ENCODE results near the gene IRF5.

The IRF5 gene

DNA sequence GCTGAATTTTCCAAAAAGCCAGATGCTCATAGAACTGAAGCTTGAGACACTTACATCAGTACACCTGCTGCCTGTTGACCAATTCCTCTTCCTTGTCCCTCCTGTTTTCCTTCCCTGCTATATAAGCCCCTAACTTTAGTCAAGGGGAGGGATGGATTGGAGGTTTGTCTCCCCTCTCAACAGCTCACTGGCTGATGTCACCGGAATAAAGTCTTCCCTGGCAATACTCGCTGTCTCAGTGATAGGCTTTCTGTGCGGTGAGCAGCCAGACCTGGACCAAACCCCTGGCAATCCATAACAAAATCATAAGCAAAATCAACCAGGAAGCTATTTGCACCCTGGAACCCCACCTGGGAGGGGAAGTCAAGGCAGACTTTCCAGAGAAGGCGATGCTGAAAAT, 929 bp upstream of the IRF5 start:
- no peak overlapping the region for H2AFZ ChIP-seq (ENCODE audit: low read depth, low read length, severe bottlenecking)
- H3K9me3 ChIP-seq (ENCODE audit: insufficient read depth, low read length), result no peaks in the 10 kb centered on the region
- H3K9me2 ChIP-seq (replicated peaks; ENCODE audit: insufficient read depth, low read length), result no peaks in the 10 kb centered on the region
- no peak overlapping the region for H3K27ac ChIP-seq (ENCODE audit: low read depth, low read length)
- H3K79me2 ChIP-seq (ENCODE audit: insufficient read depth, low read length), result no peaks in the 10 kb centered on the region
- no peaks in the 10 kb centered on the region for H3K27me3 ChIP-seq (ENCODE audit: low read length)
- TF ChIP-seq EZH2phosphoT487 (conservative IDR thresholded peaks at IDR 0.05; ENCODE audit: low read length), result no peak
- TF ChIP-seq, protein P1, sequence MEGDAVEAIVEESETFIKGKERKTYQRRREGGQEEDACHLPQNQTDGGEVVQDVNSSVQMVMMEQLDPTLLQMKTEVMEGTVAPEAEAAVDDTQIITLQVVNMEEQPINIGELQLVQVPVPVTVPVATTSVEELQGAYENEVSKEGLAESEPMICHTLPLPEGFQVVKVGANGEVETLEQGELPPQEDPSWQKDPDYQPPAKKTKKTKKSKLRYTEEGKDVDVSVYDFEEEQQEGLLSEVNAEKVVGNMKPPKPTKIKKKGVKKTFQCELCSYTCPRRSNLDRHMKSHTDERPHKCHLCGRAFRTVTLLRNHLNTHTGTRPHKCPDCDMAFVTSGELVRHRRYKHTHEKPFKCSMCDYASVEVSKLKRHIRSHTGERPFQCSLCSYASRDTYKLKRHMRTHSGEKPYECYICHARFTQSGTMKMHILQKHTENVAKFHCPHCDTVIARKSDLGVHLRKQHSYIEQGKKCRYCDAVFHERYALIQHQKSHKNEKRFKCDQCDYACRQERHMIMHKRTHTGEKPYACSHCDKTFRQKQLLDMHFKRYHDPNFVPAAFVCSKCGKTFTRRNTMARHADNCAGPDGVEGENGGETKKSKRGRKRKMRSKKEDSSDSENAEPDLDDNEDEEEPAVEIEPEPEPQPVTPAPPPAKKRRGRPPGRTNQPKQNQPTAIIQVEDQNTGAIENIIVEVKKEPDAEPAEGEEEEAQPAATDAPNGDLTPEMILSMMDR (IDR thresholded peaks at IDR 0.05; ENCODE audit: insufficient read depth, low read length, poor library complexity, severe bottlenecking), result no peak
- H3K9ac ChIP-seq (ENCODE audit: low read length), result no peak overlapping the region
- no peak overlapping the region for H3K4me3 ChIP-seq (ENCODE audit: insufficient read depth, low read length, poor library complexity, severe bottlenecking)
- H3K4me2 ChIP-seq (ENCODE audit: low read depth, low read length, poor library complexity, severe bottlenecking), result no peak overlapping the region
- peaks cover 3% of the 10 kb centered on the region; the same call in 1 of the 2 replicates for H3F3A ChIP-seq (ENCODE audit: insufficient read depth)
- no peaks in the 10 kb centered on the region for H4K20me1 ChIP-seq (ENCODE audit: low read depth, low read length)
- H3K36me3 ChIP-seq (ENCODE audit: low read length), result no peaks in the 10 kb centered on the region

DNA sequence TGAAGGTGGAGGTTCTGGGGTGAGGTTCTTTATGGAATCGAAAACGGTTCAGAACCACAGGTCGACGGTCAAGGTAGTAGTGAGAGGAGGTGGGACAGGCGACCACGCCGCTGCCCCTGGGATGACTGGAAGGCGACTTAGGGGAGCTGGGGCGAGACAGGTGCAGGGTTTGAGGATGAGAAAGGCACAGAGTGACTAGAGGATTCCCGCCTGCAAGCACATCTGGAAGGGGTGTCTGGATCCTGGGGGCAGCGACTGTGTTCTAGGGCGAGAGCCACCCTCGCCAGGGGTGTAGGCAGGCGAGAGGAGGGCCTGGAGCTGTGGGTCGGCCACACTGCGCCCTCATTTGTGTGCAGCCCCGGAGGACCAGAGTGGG, 468 bp upstream of the IRF5 start:
- H3K27ac ChIP-seq (ENCODE audit: low read depth, low read length), result no peak overlapping the region
- no peaks in the 10 kb centered on the region for H3K79me2 ChIP-seq (ENCODE audit: insufficient read depth, low read length)
- no peaks in the 10 kb centered on the region for H3K9me2 ChIP-seq (replicated peaks; ENCODE audit: insufficient read depth, low read length)
- H3K4me3 ChIP-seq (ENCODE audit: insufficient read depth, low read length, poor library complexity, severe bottlenecking), result no peak overlapping the region
- H4K20me1 ChIP-seq (ENCODE audit: low read depth, low read length), result no peaks in the 10 kb centered on the region
- H3K9me3 ChIP-seq (ENCODE audit: insufficient read depth, low read length), result no peaks in the 10 kb centered on the region
- peaks cover 3% of the 10 kb centered on the region; the same call in 1 of the 2 replicates for H3F3A ChIP-seq (ENCODE audit: insufficient read depth)
- H3K36me3 ChIP-seq (ENCODE audit: low read length), result no peaks in the 10 kb centered on the region
- peak overlapping the region; percentile 58 for H3K4me2 ChIP-seq (ENCODE audit: low read depth, low read length, poor library complexity, severe bottlenecking)
- peak overlapping the region; percentile 81 for H2AFZ ChIP-seq (ENCODE audit: low read depth, low read length, severe bottlenecking)
- TF ChIP-seq, protein P1 (IDR thresholded peaks at IDR 0.05; ENCODE audit: insufficient read depth, low read length, poor library complexity, severe bottlenecking), result no peak
- no peak for TF ChIP-seq EZH2phosphoT487 (conservative IDR thresholded peaks at IDR 0.05; ENCODE audit: low read length)
- peak overlapping the region; percentile 51; the same call in 1 of the 2 replicates for H3K9ac ChIP-seq (ENCODE audit: low read length)
- H3K27me3 ChIP-seq (ENCODE audit: low read length), result no peaks in the 10 kb centered on the region

DNA sequence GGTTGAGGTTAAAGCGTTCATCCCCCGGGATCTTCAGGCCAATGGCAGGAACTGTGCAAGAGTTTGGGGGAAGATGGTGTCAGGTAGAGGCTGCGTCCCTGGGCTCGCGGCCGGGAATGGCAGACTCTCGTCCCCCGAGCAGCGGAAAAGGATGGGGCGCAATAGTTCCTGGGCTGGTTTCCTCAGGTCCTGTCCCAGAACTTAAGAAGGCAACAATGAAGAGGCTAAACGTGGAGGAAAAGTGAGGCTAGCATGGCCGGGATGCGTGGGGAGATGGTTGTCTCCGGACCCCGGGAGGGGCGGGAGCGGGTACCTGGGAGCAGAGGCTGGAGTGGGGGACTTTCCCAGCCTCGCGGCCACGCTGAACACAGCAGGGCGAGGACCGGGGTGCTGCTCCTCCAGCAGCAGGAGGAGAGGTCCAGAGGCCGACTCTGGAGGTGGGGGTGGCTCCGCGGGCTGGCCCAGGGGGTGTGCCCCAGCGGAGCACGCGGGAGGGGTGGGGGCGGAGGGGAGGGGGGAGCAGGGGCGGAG, 882 bp downstream of the IRF5 start:
- Histone ChIP-seq H2AFZ (ENCODE audit: low read depth, low read length, severe bottlenecking) (peak overlapping the region; percentile 81), H3K79me2 (ENCODE audit: insufficient read depth, low read length) (no peaks in the 10 kb centered on the region), H3K4me3 (ENCODE audit: insufficient read depth, low read length, poor library complexity, severe bottlenecking) (peak overlapping the region; percentile 47), H3F3A (ENCODE audit: insufficient read depth) (peaks cover 3% of the 10 kb centered on the region; the same call in 1 of the 2 replicates), H4K20me1 (ENCODE audit: low read depth, low read length) (no peaks in the 10 kb centered on the region), H3K9ac (ENCODE audit: low read length) (peak overlapping the region; percentile 51), H3K9me3 (ENCODE audit: insufficient read depth, low read length) (no peaks in the 10 kb centered on the region), H3K27ac (ENCODE audit: low read depth, low read length) (no peak overlapping the region), H3K27me3 (ENCODE audit: low read length) (no peaks in the 10 kb centered on the region), H3K36me3 (ENCODE audit: low read length) (no peaks in the 10 kb centered on the region), H3K9me2 (replicated peaks; ENCODE audit: insufficient read depth, low read length) (no peaks in the 10 kb centered on the region), H3K4me2 (ENCODE audit: low read depth, low read length, poor library complexity, severe bottlenecking) (peak overlapping the region; percentile 58)
- no peak for TF ChIP-seq EZH2phosphoT487 (conservative IDR thresholded peaks at IDR 0.05; ENCODE audit: low read length)
- TF ChIP-seq, protein P1 (IDR thresholded peaks at IDR 0.05; ENCODE audit: insufficient read depth, low read length, poor library complexity, severe bottlenecking), result no peak
